Measurements from ENCODE around the gene COX19.

The COX19 gene

DNA sequence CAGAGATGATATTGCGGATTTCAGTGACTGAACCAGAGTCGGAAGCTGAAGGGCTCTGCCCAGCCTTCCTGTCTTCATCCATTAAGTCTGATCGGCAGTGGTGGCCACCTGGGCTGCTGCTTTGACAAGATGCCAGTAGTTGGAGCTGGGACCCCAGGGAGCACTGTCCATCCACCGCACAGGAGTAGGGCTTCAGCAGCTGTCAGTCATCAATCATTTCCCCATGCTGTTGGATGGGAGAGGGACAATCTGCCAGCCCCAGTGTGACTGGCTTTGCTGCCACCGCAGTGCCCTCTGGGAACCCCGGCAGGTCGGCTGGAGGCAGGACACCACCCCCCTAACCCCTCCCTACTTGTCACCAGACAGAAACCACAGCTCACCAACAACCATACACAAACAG is 46.0 kb upstream of the COX19 start:
- Mint-ChIP-seq H3K4me1 (peaks cover 42% of the 10 kb centered on the region), H3K36me3 (ENCODE audit: low read depth) (peaks cover 32% of the 10 kb centered on the region), H3K27ac (no peak overlapping the region), H3K9me3 (peaks cover 11% of the 10 kb centered on the region), H3K4me3 (no peak overlapping the region), H3K27me3 (ENCODE audit: low read depth, poor library complexity) (peaks cover under 1% of the 10 kb centered on the region)
- DNase-seq, result no peak
- no peak for TF ChIP-seq CTCF (IDR thresholded peaks at IDR 0.05)

- no peak for TF ChIP-seq CTCF (IDR thresholded peaks at IDR 0.05)
- peaks cover 38% of the 10 kb centered on the region for H3K4me1 Mint-ChIP-seq
- peaks cover 28% of the 10 kb centered on the region for H3K36me3 Mint-ChIP-seq (ENCODE audit: low read depth)
- peaks cover 11% of the 10 kb centered on the region for H3K9me3 Mint-ChIP-seq
- H3K27ac Mint-ChIP-seq, result no peak overlapping the region
- no peak for DNase-seq
- H3K27me3 Mint-ChIP-seq (ENCODE audit: low read depth, poor library complexity), result no peaks in the 10 kb centered on the region
- H3K4me3 Mint-ChIP-seq, result no peak overlapping the region
Observed at GRCh38 chr7:1020849-1021251, 45.5 kb upstream of the COX19 start.

- Mint-ChIP-seq H3K36me3 (ENCODE audit: low read depth) (peaks cover 28% of the 10 kb centered on the region), H3K27me3 (ENCODE audit: low read depth, poor library complexity) (no peaks in the 10 kb centered on the region), H3K9me3 (peaks cover 11% of the 10 kb centered on the region), H3K27ac (no peak overlapping the region), H3K4me1 (peaks cover 40% of the 10 kb centered on the region), H3K4me3 (no peak overlapping the region)
- TF ChIP-seq CTCF (IDR thresholded peaks at IDR 0.05), result no peak
- no peak for DNase-seq
Observed at GRCh38 chr7:1019789-1020610, 44.7 kb upstream of the COX19 start.

DNA sequence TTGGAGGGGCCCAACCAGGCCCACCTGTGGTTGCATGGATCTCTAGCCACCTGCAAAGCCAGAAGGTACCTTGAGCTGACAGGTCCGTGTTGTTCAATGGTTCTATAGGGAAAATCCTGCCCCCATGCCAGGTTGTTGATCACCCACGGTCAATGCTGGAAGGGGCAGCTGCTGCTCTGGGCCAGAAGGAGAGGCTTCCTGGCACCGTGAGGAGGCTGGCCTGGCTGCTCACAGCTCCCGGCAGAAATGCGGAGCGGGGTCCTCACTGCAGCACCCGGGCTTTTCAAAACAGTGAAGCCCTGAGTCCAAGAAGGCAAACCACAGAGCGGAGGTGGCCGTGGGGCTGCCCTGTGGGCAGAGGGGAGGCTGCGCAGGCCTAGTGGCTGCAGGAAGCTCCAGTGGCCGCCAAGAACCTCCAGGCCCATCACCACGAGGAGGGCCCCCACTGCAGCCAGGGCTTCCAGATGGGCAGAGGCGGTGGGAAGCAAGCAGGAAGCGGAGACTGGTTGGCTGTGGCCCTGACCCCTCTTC is 44.0 kb upstream of the COX19 start:
- peaks cover 36% of the 10 kb centered on the region for H3K4me1 Mint-ChIP-seq
- no peak for TF ChIP-seq CTCF (IDR thresholded peaks at IDR 0.05)
- H3K9me3 Mint-ChIP-seq, result peaks cover 11% of the 10 kb centered on the region
- DNase-seq, result no peak
- peaks cover 28% of the 10 kb centered on the region for H3K36me3 Mint-ChIP-seq (ENCODE audit: low read depth)
- no peak overlapping the region for H3K27ac Mint-ChIP-seq
- H3K4me3 Mint-ChIP-seq, result no peak overlapping the region
- no peaks in the 10 kb centered on the region for H3K27me3 Mint-ChIP-seq (ENCODE audit: low read depth, poor library complexity)

- H3K36me3 Mint-ChIP-seq (ENCODE audit: low read depth), result peaks cover 23% of the 10 kb centered on the region
- DNase-seq, result no peak
- no peak for TF ChIP-seq CTCF (IDR thresholded peaks at IDR 0.05)
- H3K27ac Mint-ChIP-seq, result no peak overlapping the region
- H3K27me3 Mint-ChIP-seq (ENCODE audit: low read depth, poor library complexity), result no peaks in the 10 kb centered on the region
- H3K4me3 Mint-ChIP-seq, result no peak overlapping the region
- peaks cover 34% of the 10 kb centered on the region for H3K4me1 Mint-ChIP-seq
- peaks cover 11% of the 10 kb centered on the region for H3K9me3 Mint-ChIP-seq
Observed at GRCh38 chr7:1018334-1018695, 43.0 kb upstream of the COX19 start.
